Activated CD4-positive, alpha-beta T cell treated with anti-CD3 and anti-CD28 coated beads, Interleukin-2, amount 10 ng/mL, durations not matched to agents 7 days and 5 days (primary cell): ENCODE results near the gene KDF1. TPM values are rescaled to one million over a fixed set of nuclear protein-coding genes. Genes with fewer than 3 reads are reported as not detected.

Experiments
- CTCF ChIA-PET: fragments of 350-600 bp; sonication (Branson Sonifier 250); formaldehyde crosslinking; loops from one replicate; lab custom pipeline; 2021; ENCODE audit warnings: antibody characterized with exemption; lab: Charles Lee
- POLR2A ChIA-PET: fragments of 350-600 bp; sonication (Branson Sonifier 250); formaldehyde crosslinking; loops from one replicate; lab custom pipeline; 2021; ENCODE audit warnings: antibody characterized with exemption; lab: Charles Lee
- DNase-seq: peaks from one replicate; pipeline ENCODE4 v3.0.0-alpha.2; 2020
- H3K27ac Mint-ChIP-seq: one replicate; pipeline ENCODE4 v1.8.0; 2021; ENCODE audit warnings: mild to moderate bottlenecking, moderate library complexity, mixed read lengths
- H3K27me3 Mint-ChIP-seq: one replicate; pipeline ENCODE4 v1.8.0; 2021; ENCODE audit warnings: mixed read lengths
- H3K36me3 Mint-ChIP-seq: one replicate; pipeline ENCODE4 v1.8.0; 2021; ENCODE audit warnings: low read depth, mixed read lengths
- H3K4me1 Mint-ChIP-seq: one replicate; pipeline ENCODE4 v1.8.0; 2021; ENCODE audit warnings: mixed read lengths
- H3K4me3 Mint-ChIP-seq: one replicate; pipeline ENCODE4 v1.8.0; 2021; ENCODE audit warnings: mild to moderate bottlenecking, moderate library complexity, mixed read lengths
- H3K9me3 Mint-ChIP-seq: one replicate; pipeline ENCODE4 v1.8.0; 2021; ENCODE audit warnings: mixed read lengths
- total RNA-seq, 2 experiments: library from RNA; stranded (reverse); gene quantifications; one replicate each; pipeline ENCODE4 v1.2.3, GENCODE V29; 2021

KDF1 gene
- total RNA-seq, 2 experiments from 2014 or later: not detected

GRCh38 chr1:26915204-26915842, 44.9 kb downstream of the KDF1 start:
- ChIA-PET CTCF (interaction anchor here (0.8 kb wide), 1 partner anchor 57 kb away, joined by 3 read pairs; no protein-coding TSS in a partner anchor), POLR2A (no interaction called here)
- Mint-ChIP-seq H3K4me1 (peaks cover 3% of the 10 kb centered on the region), H3K36me3 (no peaks in the 10 kb centered on the region), H3K9me3 (no peaks in the 10 kb centered on the region), H3K27me3 (no peaks in the 10 kb centered on the region), H3K4me3 (no peak overlapping the region), H3K27ac (no peak overlapping the region)
- DNase-seq: no peak

DNA sequence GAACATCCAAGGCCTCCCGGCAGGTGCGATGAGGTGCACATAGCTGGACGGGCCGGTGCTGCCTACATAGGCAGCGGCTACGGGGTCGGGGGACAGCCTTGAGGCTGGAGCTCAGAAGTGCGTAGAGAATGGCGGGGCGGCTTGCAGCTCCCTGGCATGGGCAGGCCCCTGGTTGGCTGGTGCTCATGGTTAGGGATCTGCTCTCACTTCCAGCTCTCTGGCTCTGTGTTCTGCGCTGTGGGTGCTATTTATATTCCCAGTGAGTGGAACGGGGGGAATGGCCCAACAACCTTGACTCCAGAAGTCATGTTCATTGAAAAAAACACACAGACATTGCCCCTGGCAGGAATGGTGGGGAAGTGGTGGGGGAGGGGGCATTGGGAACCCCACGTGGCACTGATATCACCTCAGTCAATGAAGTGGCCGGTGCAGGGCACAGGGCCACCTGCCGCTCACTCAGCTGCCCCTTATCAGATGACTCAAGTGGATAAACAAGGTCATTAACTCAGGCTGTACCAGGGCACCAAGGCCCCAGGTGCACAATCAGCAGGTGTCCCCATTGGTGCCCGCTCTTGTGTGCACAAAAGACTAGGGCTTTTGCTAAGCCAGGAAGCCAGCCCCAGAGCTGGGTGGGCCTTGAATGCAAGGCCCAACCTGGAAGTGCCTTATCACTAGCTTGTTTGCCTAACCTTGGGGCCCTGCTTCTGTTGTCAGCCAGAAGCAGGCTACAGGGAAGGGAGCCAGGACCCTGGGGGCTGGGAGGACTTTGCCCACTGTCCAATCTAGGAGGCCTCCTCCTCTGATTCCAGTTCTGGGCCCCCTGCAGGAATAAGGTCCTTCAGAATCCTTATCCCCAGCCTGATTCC, 46.3 kb downstream of the KDF1 start, which contains the start of gene NR0B2:
Gene NR0B2, minus strand, starts transcription at position 222 of the 866 bp plus-strand sequence. Its CDS starts 35 bp downstream, at position 187.
- CTCF ChIA-PET: interaction anchor here (0.7 kb wide), 1 partner anchor 113 kb away, joined by 3 read pairs; no protein-coding TSS in a partner anchor
- H3K36me3 Mint-ChIP-seq: no peaks in the 10 kb centered on the region

GRCh38 chr1:26913389-26913753, 46.9 kb downstream of the KDF1 start:
- Mint-ChIP-seq H3K4me1 (no peaks in the 10 kb centered on the region), H3K9me3 (no peaks in the 10 kb centered on the region), H3K4me3 (no peak overlapping the region), H3K27ac (no peak overlapping the region), H3K36me3 (no peaks in the 10 kb centered on the region), H3K27me3 (peaks cover 5% of the 10 kb centered on the region)
- DNase-seq: no peak
- ChIA-PET POLR2A (no interaction called here), CTCF (interaction anchor here (0.7 to 1.0 kb wide), 3 partner anchors 12 to 113 kb away, joined by 3 read pairs; no protein-coding TSS in a partner anchor)

More for the DNA sequence above, 46.3 kb downstream of the KDF1 start, which contains the start of gene NR0B2:
- Mint-ChIP-seq H3K9me3 (no peaks in the 10 kb centered on the region), H3K27ac (no peak within 1 kb of the TSS), H3K27me3 (peaks cover 5% of the 10 kb centered on the region), H3K4me1 (no peaks in the 10 kb centered on the region), H3K4me3 (no peak within 1 kb of the TSS)
- POLR2A ChIA-PET: no interaction called here
- no peak for DNase-seq

DNA sequence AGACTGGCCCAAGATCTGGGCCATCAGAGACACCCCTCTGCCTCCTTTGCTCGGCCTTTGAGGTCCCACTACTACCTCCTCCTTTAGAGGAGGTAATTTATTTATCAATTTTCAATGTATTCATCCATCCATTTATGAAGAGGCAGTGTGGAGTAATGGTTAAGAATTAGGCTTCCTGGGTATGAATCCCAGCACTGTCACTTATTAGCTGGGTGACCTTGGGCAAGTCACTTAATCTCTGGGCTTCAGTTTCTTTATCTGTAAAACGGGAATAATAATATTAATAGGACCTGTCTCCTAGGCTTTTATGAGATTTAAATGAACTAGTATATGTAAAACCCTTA, 48.1 kb downstream of the KDF1 start:
- Mint-ChIP-seq H3K4me3 (no peak overlapping the region), H3K27ac (no peak overlapping the region), H3K27me3 (peaks cover 5% of the 10 kb centered on the region), H3K9me3 (no peaks in the 10 kb centered on the region), H3K36me3 (no peaks in the 10 kb centered on the region), H3K4me1 (no peaks in the 10 kb centered on the region)
- no peak for DNase-seq
- ChIA-PET CTCF (interaction anchor here (1.0 kb wide), 1 partner anchor 83 kb away, joined by 3 read pairs; no protein-coding TSS in a partner anchor), POLR2A (no interaction called here)

- POLR2A ChIA-PET: no interaction called here
- CTCF ChIA-PET: interaction anchor here (1.4 kb wide), 1 partner anchor 21 kb away, joined by 3 read pairs; the partner anchor contains the start of gene GPN2
- H3K4me1 Mint-ChIP-seq: no peaks in the 10 kb centered on the region
- H3K36me3 Mint-ChIP-seq: no peaks in the 10 kb centered on the region
- H3K27ac Mint-ChIP-seq: no peak overlapping the region
- no peak overlapping the region for H3K4me3 Mint-ChIP-seq
- H3K9me3 Mint-ChIP-seq: no peaks in the 10 kb centered on the region
- H3K27me3 Mint-ChIP-seq: peaks cover 5% of the 10 kb centered on the region
- no peak for DNase-seq
Observed at GRCh38 chr1:26911399-26912146, 48.7 kb downstream of the KDF1 start.

DNA sequence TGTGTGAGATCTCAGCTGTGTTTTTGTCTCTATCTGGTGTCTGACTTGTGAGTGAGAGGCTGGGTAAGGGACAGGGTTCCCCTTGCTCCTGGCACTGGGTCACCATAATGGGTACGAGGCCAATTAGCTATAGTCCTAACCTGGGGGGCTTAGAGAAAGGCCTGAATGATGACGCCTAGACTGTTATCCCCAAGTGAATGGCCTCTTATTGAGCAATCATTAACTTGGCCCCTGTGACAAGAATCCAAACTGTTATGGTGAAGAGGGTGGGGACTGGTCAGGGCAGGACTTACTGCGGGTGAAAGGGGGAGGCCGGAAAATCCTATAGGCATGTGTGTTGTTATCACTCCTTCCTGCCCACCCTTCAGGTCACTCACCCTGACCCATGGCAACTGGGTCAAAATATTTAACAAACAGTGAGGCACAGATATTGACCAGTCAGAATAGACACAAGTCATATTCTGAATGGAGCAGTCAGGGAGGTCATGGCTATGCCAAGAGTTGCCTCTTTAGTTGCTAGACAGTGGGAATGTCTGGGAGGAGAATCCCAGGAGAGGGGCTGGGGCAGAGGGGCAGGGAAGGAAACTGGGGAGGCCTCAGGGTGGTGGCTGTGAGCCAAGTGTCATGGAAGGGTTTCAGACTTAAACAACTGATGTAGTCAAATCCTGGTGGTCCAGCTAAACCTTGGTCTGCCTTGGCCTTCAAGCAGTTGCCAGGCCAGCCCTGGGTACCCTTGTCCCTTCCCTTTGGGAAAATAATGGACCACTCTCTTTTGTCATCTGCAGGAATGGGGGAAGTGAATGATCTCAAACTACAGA, 49.7 kb downstream of the KDF1 start:
- Mint-ChIP-seq H3K27ac (no peak overlapping the region), H3K4me3 (no peak overlapping the region), H3K27me3 (peaks cover 5% of the 10 kb centered on the region), H3K9me3 (no peaks in the 10 kb centered on the region), H3K36me3 (no peaks in the 10 kb centered on the region), H3K4me1 (no peaks in the 10 kb centered on the region)
- CTCF ChIA-PET: interaction anchor here (0.6 to 1.4 kb wide), 2 partner anchors 20 to 267 kb away, joined by 3 to 4 read pairs; partner anchors contain the start of gene GPN2
- no peak for DNase-seq
- POLR2A ChIA-PET: no interaction called here

GRCh38 chr1:26909951-26910342, 50.3 kb downstream of the KDF1 start:
- ChIA-PET POLR2A (no interaction called here), CTCF (interaction anchor here (0.6 kb wide), 1 partner anchor 266 kb away, joined by 4 read pairs; no protein-coding TSS in a partner anchor)
- no peaks in the 10 kb centered on the region for H3K9me3 Mint-ChIP-seq
- H3K27ac Mint-ChIP-seq: no peak overlapping the region
- H3K36me3 Mint-ChIP-seq: no peaks in the 10 kb centered on the region
- no peak overlapping the region for H3K4me3 Mint-ChIP-seq
- H3K4me1 Mint-ChIP-seq: no peaks in the 10 kb centered on the region
- peaks cover 5% of the 10 kb centered on the region for H3K27me3 Mint-ChIP-seq
- DNase-seq: no peak

DNA sequence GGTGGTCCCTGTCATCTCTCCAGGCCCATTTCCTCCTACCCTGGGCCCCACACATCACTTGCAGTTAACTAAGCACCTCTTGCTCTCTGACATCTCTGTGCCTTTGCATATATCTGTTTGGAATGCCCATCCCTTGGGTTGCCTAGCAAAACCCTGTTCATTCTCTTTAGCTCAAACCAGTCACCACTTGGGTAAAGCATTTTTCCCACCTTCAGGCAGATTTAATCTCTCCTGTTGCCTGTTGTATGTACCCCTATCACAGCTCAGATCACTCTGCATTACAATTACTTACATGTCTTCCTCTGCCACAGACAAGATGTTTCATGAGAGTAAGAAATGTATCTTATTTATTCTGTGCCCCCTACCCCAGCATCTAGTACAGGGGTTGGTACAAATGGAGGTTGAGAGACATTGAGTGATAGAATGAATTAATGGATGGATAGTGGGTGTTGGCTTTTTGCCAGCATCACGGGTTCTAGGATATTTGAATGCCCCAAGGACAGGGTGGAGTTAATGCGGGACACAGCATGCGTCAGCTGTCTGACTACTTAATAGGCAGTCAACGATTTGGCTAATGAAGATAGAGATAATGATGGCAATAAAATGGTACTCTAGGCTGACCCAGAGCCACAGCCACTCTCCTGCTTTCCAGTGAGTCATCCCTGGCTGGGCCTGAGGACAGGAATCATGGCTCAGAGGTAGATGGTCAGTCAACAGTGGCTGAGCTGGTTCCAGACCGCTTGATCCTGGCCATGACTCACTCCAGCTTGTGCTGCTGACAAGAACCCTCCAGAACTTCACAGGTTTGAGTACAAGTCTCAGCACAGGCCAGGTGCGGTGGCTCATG, 53.0 kb downstream of the KDF1 start:
- Mint-ChIP-seq H3K27me3 (peaks cover 5% of the 10 kb centered on the region), H3K9me3 (no peaks in the 10 kb centered on the region), H3K4me3 (no peak overlapping the region), H3K36me3 (no peaks in the 10 kb centered on the region), H3K27ac (no peak overlapping the region), H3K4me1 (peaks cover under 1% of the 10 kb centered on the region)
- no peak for DNase-seq
- ChIA-PET CTCF (interaction anchor here (1.3 kb wide), 1 partner anchor 21 kb away, joined by 4 read pairs; no protein-coding TSS in a partner anchor), POLR2A (no interaction called here)

DNA sequence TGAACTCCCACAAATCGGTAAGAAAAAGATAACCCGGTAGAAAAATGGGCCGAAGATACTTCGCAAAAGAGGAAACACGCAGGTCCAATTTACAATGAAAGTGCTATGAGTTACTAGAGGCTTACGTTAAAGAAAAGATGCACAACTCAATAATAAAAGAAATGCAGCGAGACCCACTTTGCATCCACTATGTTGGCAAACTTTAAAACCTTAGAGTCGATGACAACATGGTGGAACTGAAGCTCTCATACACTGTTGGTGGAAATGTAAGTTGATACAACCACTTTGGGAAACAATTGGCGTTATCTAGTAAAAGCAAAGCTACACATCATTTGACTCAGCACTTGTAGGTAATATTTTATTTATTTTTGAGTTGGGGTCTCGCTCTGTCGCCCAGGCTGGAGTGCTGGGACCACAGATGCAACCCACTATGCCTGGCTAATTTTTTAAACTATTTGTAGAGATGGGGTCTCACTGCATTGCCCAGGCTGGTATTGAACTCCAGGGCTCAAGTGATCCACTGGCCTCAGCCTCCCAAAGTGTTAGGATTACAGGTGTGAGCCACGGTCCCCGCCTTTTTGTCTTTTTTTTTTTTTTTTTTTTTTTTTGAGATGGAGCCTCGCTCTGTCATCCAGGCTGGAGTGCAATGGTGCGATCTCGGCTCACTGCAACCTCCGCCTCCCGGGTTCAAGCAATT, 59.3 kb downstream of the KDF1 start:
- DNase-seq: no peak
- Mint-ChIP-seq H3K36me3 (peaks cover 10% of the 10 kb centered on the region), H3K4me1 (peaks cover 35% of the 10 kb centered on the region), H3K9me3 (no peaks in the 10 kb centered on the region), H3K27ac (peak overlapping the region; percentile 99), H3K4me3 (peak overlapping the region; percentile 91), H3K27me3 (no peaks in the 10 kb centered on the region)
- ChIA-PET CTCF (interaction anchor here (0.8 to 2.7 kb wide), 6 partner anchors 10 to 129 kb away, joined by 3 to 11 read pairs (median 3); partner anchors contain the start of gene GPN2), POLR2A (interaction anchor here (0.6 to 1.5 kb wide), 3 partner anchors 10 to 931 kb away, joined by 3 to 5 read pairs (median 3); no protein-coding TSS in a partner anchor)

- peak within 1 kb of the TSS; percentile 99 for H3K27ac Mint-ChIP-seq
- no peaks in the 10 kb centered on the region for H3K9me3 Mint-ChIP-seq
- CTCF ChIA-PET: interaction anchor here (0.8 to 2.7 kb wide), 6 partner anchors 10 to 128 kb away, joined by 3 to 11 read pairs (median 3); partner anchors contain the start of gene GPN2
- H3K27me3 Mint-ChIP-seq: no peaks in the 10 kb centered on the region
- peak; percentile 94 for DNase-seq
- POLR2A ChIA-PET: interaction anchor here (0.6 to 1.5 kb wide), 3 partner anchors 9 to 932 kb away, joined by 3 to 5 read pairs (median 3); no protein-coding TSS in a partner anchor
- peak within 1 kb of the TSS; percentile 91 for H3K4me3 Mint-ChIP-seq
- H3K4me1 Mint-ChIP-seq: peaks cover 35% of the 10 kb centered on the region
- H3K36me3 Mint-ChIP-seq: peaks cover 12% of the 10 kb centered on the region
Observed at GRCh38 chr1:26900001-26900814, 60.1 kb downstream of the KDF1 start, which contains the start of gene GPATCH3. Gene GPATCH3 (minus strand): TSS chr1:26900467. CDS start chr1:26900442, 25 bp downstream.
